Panc1 (cell line): ENCODE data around the gene SUPT5H.

ENCODE experiments used
- POLR2AphosphoS5 ChIP-seq: IDR thresholded peaks from 2 replicates; pipeline ENCODE4 v1.6.1; 2012; ENCODE audit warnings: mild to moderate bottlenecking, low read depth, low read length, moderate library complexity
- TF ChIP-seq, protein P1 (sequence below): fragments of 450-650 bp; IDR thresholded peaks from 2 replicates; pipeline ENCODE4 v1.5.1; 2017; ENCODE audit warnings: mild to moderate bottlenecking
- TF ChIP-seq, protein P2 (sequence below), 2 experiments: IDR thresholded peaks; 2 replicates each; pipeline ENCODE4 v1.6.1; 2011 to 2012; ENCODE audit warnings: low read depth in 2 of 2, control low read depth in 1 of 2, low read length in 1 of 2, mild to moderate bottlenecking in 1 of 2, moderate library complexity in 1 of 2; ENCODE audit not compliant: insufficient read depth in 1 of 2

DNA sequence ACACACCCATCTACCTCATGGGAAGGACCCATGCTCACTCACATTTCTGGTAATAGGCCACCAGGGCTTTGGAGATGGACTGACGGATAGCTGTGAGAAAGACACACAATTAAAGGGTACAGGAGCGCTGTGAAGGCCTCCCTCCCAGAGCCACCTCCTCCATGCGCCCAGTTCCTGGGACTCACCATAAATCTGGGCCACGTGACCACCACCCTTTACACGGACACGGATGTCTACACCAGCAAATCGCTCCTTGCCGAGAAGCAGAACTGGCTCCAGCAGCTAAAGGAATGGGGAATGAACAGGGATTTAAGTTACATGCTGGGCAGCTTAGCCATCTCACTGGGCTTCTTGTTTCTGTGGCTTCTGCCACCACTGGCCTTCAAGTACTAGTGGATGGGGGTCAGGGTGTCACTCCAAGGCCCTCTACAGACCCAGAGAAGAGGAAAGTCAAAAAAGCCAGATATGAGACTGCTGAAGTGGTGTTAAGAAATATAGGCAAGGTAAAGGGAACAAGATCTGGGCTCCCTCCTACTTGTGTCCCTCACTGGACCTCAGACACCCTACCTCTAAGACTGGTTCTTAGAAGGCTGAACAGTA is 11.8 kb upstream of the SUPT5H start:
- TF ChIP-seq, protein P1, sequence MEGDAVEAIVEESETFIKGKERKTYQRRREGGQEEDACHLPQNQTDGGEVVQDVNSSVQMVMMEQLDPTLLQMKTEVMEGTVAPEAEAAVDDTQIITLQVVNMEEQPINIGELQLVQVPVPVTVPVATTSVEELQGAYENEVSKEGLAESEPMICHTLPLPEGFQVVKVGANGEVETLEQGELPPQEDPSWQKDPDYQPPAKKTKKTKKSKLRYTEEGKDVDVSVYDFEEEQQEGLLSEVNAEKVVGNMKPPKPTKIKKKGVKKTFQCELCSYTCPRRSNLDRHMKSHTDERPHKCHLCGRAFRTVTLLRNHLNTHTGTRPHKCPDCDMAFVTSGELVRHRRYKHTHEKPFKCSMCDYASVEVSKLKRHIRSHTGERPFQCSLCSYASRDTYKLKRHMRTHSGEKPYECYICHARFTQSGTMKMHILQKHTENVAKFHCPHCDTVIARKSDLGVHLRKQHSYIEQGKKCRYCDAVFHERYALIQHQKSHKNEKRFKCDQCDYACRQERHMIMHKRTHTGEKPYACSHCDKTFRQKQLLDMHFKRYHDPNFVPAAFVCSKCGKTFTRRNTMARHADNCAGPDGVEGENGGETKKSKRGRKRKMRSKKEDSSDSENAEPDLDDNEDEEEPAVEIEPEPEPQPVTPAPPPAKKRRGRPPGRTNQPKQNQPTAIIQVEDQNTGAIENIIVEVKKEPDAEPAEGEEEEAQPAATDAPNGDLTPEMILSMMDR = no peak
- TF ChIP-seq, protein P2, sequence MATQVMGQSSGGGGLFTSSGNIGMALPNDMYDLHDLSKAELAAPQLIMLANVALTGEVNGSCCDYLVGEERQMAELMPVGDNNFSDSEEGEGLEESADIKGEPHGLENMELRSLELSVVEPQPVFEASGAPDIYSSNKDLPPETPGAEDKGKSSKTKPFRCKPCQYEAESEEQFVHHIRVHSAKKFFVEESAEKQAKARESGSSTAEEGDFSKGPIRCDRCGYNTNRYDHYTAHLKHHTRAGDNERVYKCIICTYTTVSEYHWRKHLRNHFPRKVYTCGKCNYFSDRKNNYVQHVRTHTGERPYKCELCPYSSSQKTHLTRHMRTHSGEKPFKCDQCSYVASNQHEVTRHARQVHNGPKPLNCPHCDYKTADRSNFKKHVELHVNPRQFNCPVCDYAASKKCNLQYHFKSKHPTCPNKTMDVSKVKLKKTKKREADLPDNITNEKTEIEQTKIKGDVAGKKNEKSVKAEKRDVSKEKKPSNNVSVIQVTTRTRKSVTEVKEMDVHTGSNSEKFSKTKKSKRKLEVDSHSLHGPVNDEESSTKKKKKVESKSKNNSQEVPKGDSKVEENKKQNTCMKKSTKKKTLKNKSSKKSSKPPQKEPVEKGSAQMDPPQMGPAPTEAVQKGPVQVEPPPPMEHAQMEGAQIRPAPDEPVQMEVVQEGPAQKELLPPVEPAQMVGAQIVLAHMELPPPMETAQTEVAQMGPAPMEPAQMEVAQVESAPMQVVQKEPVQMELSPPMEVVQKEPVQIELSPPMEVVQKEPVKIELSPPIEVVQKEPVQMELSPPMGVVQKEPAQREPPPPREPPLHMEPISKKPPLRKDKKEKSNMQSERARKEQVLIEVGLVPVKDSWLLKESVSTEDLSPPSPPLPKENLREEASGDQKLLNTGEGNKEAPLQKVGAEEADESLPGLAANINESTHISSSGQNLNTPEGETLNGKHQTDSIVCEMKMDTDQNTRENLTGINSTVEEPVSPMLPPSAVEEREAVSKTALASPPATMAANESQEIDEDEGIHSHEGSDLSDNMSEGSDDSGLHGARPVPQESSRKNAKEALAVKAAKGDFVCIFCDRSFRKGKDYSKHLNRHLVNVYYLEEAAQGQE (IDR thresholded peaks at IDR 0.05; ENCODE audit: insufficient read depth in 1 of 2, low read depth in 2 of 2, low read length in 1 of 2) = no peak
- no peak for TF ChIP-seq POLR2AphosphoS5
